ENCODE measurements around the gene SBSN. TPM values are rescaled to one million over a fixed set of nuclear protein-coding genes. Genes with fewer than 3 reads are reported as not detected.

SBSN gene
- total RNA-seq, 1 donor from 2014 or later = 0.18 TPM

DNA sequence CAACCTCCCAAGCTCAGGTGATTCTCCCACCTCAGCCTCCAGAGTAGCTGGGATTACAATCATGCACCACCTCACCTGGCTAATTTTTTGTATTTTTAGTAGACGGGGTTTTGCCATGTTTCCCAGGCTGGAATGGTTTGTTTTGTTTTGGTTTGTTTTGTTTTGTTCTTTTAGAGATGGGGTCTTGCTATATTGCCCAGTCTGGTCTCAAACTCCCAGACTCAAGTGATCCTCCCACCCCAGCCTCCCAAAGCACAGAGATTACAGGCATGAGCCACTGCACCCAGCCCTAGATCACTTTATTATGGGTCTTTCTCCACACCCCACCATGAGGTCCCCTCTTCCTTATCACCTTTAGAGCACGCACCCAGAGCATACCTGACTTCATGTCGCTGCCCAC lies 29.9 kb downstream of the SBSN start:
- H3K79me2 ChIP-seq (ENCODE audit: insufficient read depth, low read length) = no peaks in the 10 kb centered on the region
- peaks cover 16% of the 10 kb centered on the region for H3K27me3 Mint-ChIP-seq (ENCODE audit: low read depth, unreplicated experiment)
- DNase-seq (ENCODE audit: low read depth) (no peak), FAIRE-seq (no peak)
- peaks cover 4% of the 10 kb centered on the region for H3K4me1 Mint-ChIP-seq (ENCODE audit: low read depth, unreplicated experiment)
- no peaks in the 10 kb centered on the region for H3K36me3 ChIP-seq (ENCODE audit: insufficient read depth, low read length)
- H3K36me3 Mint-ChIP-seq (ENCODE audit: low read depth, unreplicated experiment) = peaks cover 15% of the 10 kb centered on the region
- H3K27me3 ChIP-seq (ENCODE audit: insufficient read depth, low read length) = no peaks in the 10 kb centered on the region
- no peak overlapping the region for H3K4me3 Mint-ChIP-seq (ENCODE audit: unreplicated experiment)
- H2AFZ ChIP-seq (ENCODE audit: low read depth, low read length) = no peak overlapping the region
- no peak overlapping the region for H3K27ac Mint-ChIP-seq (ENCODE audit: unreplicated experiment)
- no peak overlapping the region for H3K27ac ChIP-seq (ENCODE audit: low read depth, low read length)
- H3K4me2 ChIP-seq (ENCODE audit: low read length) = no peak overlapping the region
- H3K4me1 ChIP-seq (ENCODE audit: insufficient read depth, low read length) = no peaks in the 10 kb centered on the region
- no peaks in the 10 kb centered on the region for H3K9me3 Mint-ChIP-seq (ENCODE audit: unreplicated experiment)
- H3K4me3 ChIP-seq (ENCODE audit: insufficient read depth, low read depth, low read length) = no peak overlapping the region
- no peak for TF ChIP-seq EZH2 (IDR thresholded peaks at IDR 0.05; ENCODE audit: insufficient read depth, low read length)
- TF ChIP-seq, protein P1, sequence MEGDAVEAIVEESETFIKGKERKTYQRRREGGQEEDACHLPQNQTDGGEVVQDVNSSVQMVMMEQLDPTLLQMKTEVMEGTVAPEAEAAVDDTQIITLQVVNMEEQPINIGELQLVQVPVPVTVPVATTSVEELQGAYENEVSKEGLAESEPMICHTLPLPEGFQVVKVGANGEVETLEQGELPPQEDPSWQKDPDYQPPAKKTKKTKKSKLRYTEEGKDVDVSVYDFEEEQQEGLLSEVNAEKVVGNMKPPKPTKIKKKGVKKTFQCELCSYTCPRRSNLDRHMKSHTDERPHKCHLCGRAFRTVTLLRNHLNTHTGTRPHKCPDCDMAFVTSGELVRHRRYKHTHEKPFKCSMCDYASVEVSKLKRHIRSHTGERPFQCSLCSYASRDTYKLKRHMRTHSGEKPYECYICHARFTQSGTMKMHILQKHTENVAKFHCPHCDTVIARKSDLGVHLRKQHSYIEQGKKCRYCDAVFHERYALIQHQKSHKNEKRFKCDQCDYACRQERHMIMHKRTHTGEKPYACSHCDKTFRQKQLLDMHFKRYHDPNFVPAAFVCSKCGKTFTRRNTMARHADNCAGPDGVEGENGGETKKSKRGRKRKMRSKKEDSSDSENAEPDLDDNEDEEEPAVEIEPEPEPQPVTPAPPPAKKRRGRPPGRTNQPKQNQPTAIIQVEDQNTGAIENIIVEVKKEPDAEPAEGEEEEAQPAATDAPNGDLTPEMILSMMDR (IDR thresholded peaks at IDR 0.05; ENCODE audit: insufficient read depth, low read depth, low read length) = no peak
- no peaks in the 10 kb centered on the region for H3K9me3 ChIP-seq (ENCODE audit: insufficient read depth, low read depth, low read length)
- no peaks in the 10 kb centered on the region for H4K20me1 ChIP-seq (ENCODE audit: insufficient read depth, low read length)
- no peak overlapping the region for H3K9ac ChIP-seq (ENCODE audit: low read length)

DNA sequence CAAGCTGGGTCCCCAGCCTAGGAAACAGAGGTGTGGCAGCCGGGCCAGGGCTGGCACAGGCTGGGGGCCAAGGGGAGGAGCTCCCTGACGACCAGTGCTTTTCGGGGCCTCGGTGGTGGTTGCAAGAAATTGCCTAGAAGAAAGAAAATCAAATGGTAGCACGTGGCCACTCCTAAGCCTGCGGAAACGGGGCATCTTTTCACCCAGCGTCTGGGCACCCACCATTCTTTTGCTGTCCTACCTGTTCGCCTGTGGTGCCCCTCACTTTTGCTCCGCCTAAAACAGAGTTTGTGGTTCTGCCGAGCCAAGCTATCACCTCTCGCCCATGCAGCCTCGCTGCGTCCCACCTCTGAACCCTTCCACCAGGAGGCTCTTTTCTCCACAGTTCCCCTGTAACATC lies 30.7 kb downstream of the SBSN start:
- H3K9me3 Mint-ChIP-seq (ENCODE audit: unreplicated experiment) = no peaks in the 10 kb centered on the region
- TF ChIP-seq, protein P1 (IDR thresholded peaks at IDR 0.05; ENCODE audit: insufficient read depth, low read depth, low read length) = no peak
- no peak for TF ChIP-seq EZH2 (IDR thresholded peaks at IDR 0.05; ENCODE audit: insufficient read depth, low read length)
- H3K4me1 ChIP-seq (ENCODE audit: insufficient read depth, low read length) = no peaks in the 10 kb centered on the region
- H2AFZ ChIP-seq (ENCODE audit: low read depth, low read length) = no peak overlapping the region
- H3K4me2 ChIP-seq (ENCODE audit: low read length) = no peak overlapping the region
- no peaks in the 10 kb centered on the region for H3K79me2 ChIP-seq (ENCODE audit: insufficient read depth, low read length)
- DNase-seq (ENCODE audit: low read depth) (no peak), FAIRE-seq (no peak)
- no peak overlapping the region for H3K27ac Mint-ChIP-seq (ENCODE audit: unreplicated experiment)
- no peak overlapping the region for H3K4me3 Mint-ChIP-seq (ENCODE audit: unreplicated experiment)
- no peaks in the 10 kb centered on the region for H3K27me3 ChIP-seq (ENCODE audit: insufficient read depth, low read length)
- H3K4me1 Mint-ChIP-seq (ENCODE audit: low read depth, unreplicated experiment) = peaks cover 4% of the 10 kb centered on the region
- H3K36me3 ChIP-seq (ENCODE audit: insufficient read depth, low read length) = no peaks in the 10 kb centered on the region
- H3K9me3 ChIP-seq (ENCODE audit: insufficient read depth, low read depth, low read length) = no peaks in the 10 kb centered on the region
- no peak overlapping the region for H3K4me3 ChIP-seq (ENCODE audit: insufficient read depth, low read depth, low read length)
- H3K27me3 Mint-ChIP-seq (ENCODE audit: low read depth, unreplicated experiment) = peaks cover 22% of the 10 kb centered on the region
- no peak overlapping the region for H3K27ac ChIP-seq (ENCODE audit: low read depth, low read length)
- no peaks in the 10 kb centered on the region for H4K20me1 ChIP-seq (ENCODE audit: insufficient read depth, low read length)
- peaks cover 13% of the 10 kb centered on the region for H3K36me3 Mint-ChIP-seq (ENCODE audit: low read depth, unreplicated experiment)
- no peak overlapping the region for H3K9ac ChIP-seq (ENCODE audit: low read length)

DNA sequence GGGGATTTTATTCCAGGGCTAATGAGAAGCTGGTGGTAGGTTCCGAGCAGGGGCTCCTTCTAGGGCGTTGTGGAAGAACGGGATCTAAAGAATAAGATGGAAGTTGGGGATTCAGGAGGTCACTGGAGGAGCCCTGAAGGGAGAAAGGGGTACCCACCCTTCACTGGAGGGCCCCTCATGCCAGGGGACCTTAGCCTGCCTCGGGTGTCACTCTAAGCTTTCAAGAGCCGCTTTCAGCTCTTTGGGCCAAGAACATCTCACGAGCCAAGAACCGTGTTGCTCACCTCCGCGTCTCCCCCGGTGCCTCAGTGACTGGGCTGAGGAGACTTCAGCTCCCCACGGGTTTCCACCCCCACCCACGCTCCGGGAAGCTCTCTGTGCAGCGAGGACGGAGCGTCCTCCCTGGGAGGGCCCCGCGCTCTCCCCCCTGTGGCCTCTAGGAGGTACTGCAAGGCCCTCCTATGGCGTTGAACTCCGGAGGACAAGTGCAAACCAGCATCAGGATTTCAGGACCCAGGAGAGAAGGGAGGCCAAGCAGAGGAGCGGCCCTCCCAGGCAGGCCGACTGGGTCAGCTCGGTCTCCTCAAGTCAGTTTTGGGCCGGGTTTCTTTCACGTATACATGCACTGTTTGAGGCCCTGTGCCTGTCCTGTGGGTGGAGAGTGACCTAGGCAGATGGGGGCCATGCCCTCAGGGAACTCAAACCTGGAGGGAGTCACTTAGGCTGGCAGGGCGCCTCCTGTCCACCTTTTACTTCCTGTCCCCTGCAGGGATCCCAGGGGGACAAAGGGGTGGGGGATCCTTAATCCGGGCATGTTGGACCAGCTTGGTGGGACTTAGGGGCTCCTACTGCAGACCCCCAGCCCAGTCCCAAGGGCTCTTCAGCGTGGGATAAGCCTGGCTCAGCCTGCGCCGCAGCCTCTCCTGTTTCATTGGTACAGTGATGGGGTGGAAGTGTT lies 32.7 kb downstream of the SBSN start:
- no peaks in the 10 kb centered on the region for H3K4me1 Mint-ChIP-seq (ENCODE audit: low read depth, unreplicated experiment)
- peak overlapping the region; percentile 45 for H2AFZ ChIP-seq (ENCODE audit: low read depth, low read length)
- H4K20me1 ChIP-seq (ENCODE audit: insufficient read depth, low read length) = no peaks in the 10 kb centered on the region
- H3K4me3 ChIP-seq (ENCODE audit: insufficient read depth, low read depth, low read length) = no peak overlapping the region
- peak overlapping the region; percentile 49 for H3K4me2 ChIP-seq (ENCODE audit: low read length)
- H3K27me3 Mint-ChIP-seq (ENCODE audit: low read depth, unreplicated experiment) = peaks cover 39% of the 10 kb centered on the region
- H3K36me3 Mint-ChIP-seq (ENCODE audit: low read depth, unreplicated experiment) = peaks cover 13% of the 10 kb centered on the region
- no peaks in the 10 kb centered on the region for H3K9me3 ChIP-seq (ENCODE audit: insufficient read depth, low read depth, low read length)
- H3K79me2 ChIP-seq (ENCODE audit: insufficient read depth, low read length) = no peaks in the 10 kb centered on the region
- peak; percentile 21 for DNase-seq (ENCODE audit: low read depth)
- no peak overlapping the region for H3K9ac ChIP-seq (ENCODE audit: low read length)
- FAIRE-seq = no peak
- H3K4me1 ChIP-seq (ENCODE audit: insufficient read depth, low read length) = no peaks in the 10 kb centered on the region
- no peaks in the 10 kb centered on the region for H3K9me3 Mint-ChIP-seq (ENCODE audit: unreplicated experiment)
- H3K4me3 Mint-ChIP-seq (ENCODE audit: unreplicated experiment) = no peak overlapping the region
- TF ChIP-seq, protein P1 (IDR thresholded peaks at IDR 0.05; ENCODE audit: insufficient read depth, low read depth, low read length) = peak; percentile 71
- no peak for TF ChIP-seq EZH2 (IDR thresholded peaks at IDR 0.05; ENCODE audit: insufficient read depth, low read length)
- no peak overlapping the region for H3K27ac ChIP-seq (ENCODE audit: low read depth, low read length)
- no peak overlapping the region for H3K27ac Mint-ChIP-seq (ENCODE audit: unreplicated experiment)
- no peaks in the 10 kb centered on the region for H3K36me3 ChIP-seq (ENCODE audit: insufficient read depth, low read length)
- H3K27me3 ChIP-seq (ENCODE audit: insufficient read depth, low read length) = peaks cover 4% of the 10 kb centered on the region
